Mesendoderm (in vitro differentiated cells): ENCODE measurements around the gene ISG20.
A peak's percentile ranks its signal among the peaks of the same experiment; 100 is the strongest.

Experiments used
- DNase-seq: peaks from one replicate; pipeline ENCODE4 v3.0.0; 2013
- H2AK5ac ChIP-seq: 2 replicates; pipeline ENCODE4 v1.6.1; 2013; ENCODE audit warnings: low read length, inconsistent platforms
- H2BK120ac ChIP-seq: 2 replicates; pipeline ENCODE4 v1.6.1; 2013; ENCODE audit warnings: low read depth, mild to moderate bottlenecking, low read length, moderate library complexity, mixed read lengths
- H2BK15ac ChIP-seq: replicated peaks from 2 replicates; pipeline ENCODE4 v1.6.1; 2013; ENCODE audit warnings: low read depth, mild to moderate bottlenecking, moderate library complexity
- H2BK5ac ChIP-seq: 2 replicates; pipeline ENCODE4 v1.6.1; 2013; ENCODE audit warnings: low read length, inconsistent platforms
- H3K18ac ChIP-seq: 2 replicates; pipeline ENCODE4 v1.6.1; 2013; ENCODE audit warnings: mild to moderate bottlenecking, low read length, mixed read lengths
- H3K23ac ChIP-seq: one replicate; pipeline ENCODE4 v1.6.1; 2013; ENCODE audit warnings: low read length
- H3K27ac ChIP-seq: 2 replicates; pipeline ENCODE4 v1.5.1; 2013; ENCODE audit warnings: low read depth, mild to moderate bottlenecking, inconsistent platforms, low read length, moderate library complexity
- H3K27me3 ChIP-seq: 2 replicates; pipeline ENCODE4 v1.6.1; 2013; ENCODE audit warnings: low read length, control low read depth, mild to moderate bottlenecking, inconsistent platforms; ENCODE audit not compliant: insufficient read depth, poor library complexity
- H3K36me3 ChIP-seq: 2 replicates; pipeline ENCODE4 v1.6.1; 2013; ENCODE audit warnings: low read length, inconsistent platforms; ENCODE audit not compliant: control insufficient read depth, insufficient read depth
- H3K4ac ChIP-seq: one replicate; pipeline ENCODE4 v1.6.1; 2013; ENCODE audit warnings: low read depth, mild to moderate bottlenecking, low read length, moderate library complexity
- H3K4me1 ChIP-seq: 2 replicates; pipeline ENCODE4 v1.6.1; 2013; ENCODE audit warnings: low read depth, low read length, inconsistent platforms; ENCODE audit not compliant: control insufficient read depth
- H3K4me2 ChIP-seq: 2 replicates; pipeline ENCODE4 v1.6.1; 2013; ENCODE audit warnings: low read length
- H3K4me3 ChIP-seq: 2 replicates; pipeline ENCODE4 v1.5.1; 2013; ENCODE audit warnings: mild to moderate bottlenecking, low read length
- H3K56ac ChIP-seq: one replicate; pipeline ENCODE4 v1.6.1; 2013; ENCODE audit warnings: low read length
- H3K79me1 ChIP-seq: 2 replicates; pipeline ENCODE4 v1.6.1; 2013; ENCODE audit warnings: low read length, inconsistent platforms
- H3K79me2 ChIP-seq: 2 replicates; pipeline ENCODE4 v1.6.1; 2013; ENCODE audit warnings: mild to moderate bottlenecking, low read length; ENCODE audit not compliant: control insufficient read depth, insufficient read depth
- H3K9ac ChIP-seq: 2 replicates; pipeline ENCODE4 v1.6.1; 2013; ENCODE audit warnings: low read length, inconsistent platforms
- H4K5ac ChIP-seq: one replicate; pipeline ENCODE4 v1.6.1; 2013; ENCODE audit warnings: low read length
- H4K8ac ChIP-seq: one replicate; pipeline ENCODE4 v1.6.1; 2013; ENCODE audit warnings: low read depth, mild to moderate bottlenecking, control low read depth, low read length, moderate library complexity
- WGBS: extraction: QIAGEN DNeasy Blood & Tissue Kit; methylation state at CpG from one replicate; pipeline ENCODE4 v1.1.7; 2013; ENCODE audit warnings: low lambda C conversion rate, missing lambda C conversion rate; ENCODE audit not compliant: insufficient coverage; ENCODE audit errors: extremely low coverage; 5-methylcytosine and 5-hydroxymethylcytosine counted together

Gene ISG20

DNA sequence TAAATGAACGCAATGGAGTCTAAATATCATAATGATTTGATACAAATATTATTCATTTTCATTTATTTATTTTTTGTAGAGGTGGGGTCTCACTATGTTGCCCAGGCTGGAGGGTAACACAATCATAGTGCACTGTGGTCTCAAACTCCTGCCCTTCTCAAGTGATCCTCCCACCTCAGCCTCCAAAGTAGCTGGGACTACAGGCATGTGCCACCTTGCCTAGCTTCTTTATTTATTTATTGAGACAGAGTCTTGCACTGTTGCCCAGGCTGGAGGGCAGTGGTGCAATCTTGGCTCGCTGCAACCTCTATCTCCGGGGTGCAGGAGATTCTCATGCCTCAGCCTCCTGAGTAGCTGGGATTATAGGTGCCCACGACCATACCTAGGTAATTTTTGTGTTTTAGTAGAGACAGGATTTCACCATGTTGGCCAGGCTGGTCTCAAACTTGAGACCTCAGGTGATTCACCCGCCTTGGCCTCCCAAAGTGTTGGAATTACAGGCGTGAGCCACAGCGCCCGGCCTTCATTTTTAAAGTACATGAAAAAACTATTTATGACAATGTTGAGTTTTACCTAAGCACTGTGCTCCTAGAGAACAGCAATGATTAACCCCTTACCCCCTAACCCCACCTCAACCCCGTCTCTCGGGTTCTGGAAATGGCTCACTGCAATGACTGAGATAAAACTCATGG, 21.6 kb upstream of the ISG20 start:
- no CpG with 5 or more reads among the region's 10 CpGs for WGBS
- no peak overlapping the region for H3K27ac ChIP-seq
- no peak overlapping the region for H2AK5ac ChIP-seq
- H3K4me2 ChIP-seq: no peak overlapping the region
- H3K4me1 ChIP-seq: peaks cover 15% of the 10 kb centered on the region
- no peak overlapping the region for H3K56ac ChIP-seq
- DNase-seq: no peak
- no peak overlapping the region for H3K9ac ChIP-seq
- H4K5ac ChIP-seq: no peak overlapping the region
- H2BK120ac ChIP-seq: no peak overlapping the region
- no peak overlapping the region for H2BK15ac ChIP-seq
- no peaks in the 10 kb centered on the region for H3K27me3 ChIP-seq
- H2BK5ac ChIP-seq: no peak overlapping the region
- H3K79me1 ChIP-seq: no peaks in the 10 kb centered on the region
- H4K8ac ChIP-seq: no peak overlapping the region
- no peak overlapping the region for H3K23ac ChIP-seq
- H3K4ac ChIP-seq: no peak overlapping the region
- no peaks in the 10 kb centered on the region for H3K36me3 ChIP-seq
- H3K18ac ChIP-seq: no peak overlapping the region
- H3K4me3 ChIP-seq: no peak overlapping the region
- peaks cover 10% of the 10 kb centered on the region for H3K79me2 ChIP-seq

GRCh38 chr15:88617790-88618189, 21.0 kb upstream of the ISG20 start:
- Histone ChIP-seq H3K79me1 (no peaks in the 10 kb centered on the region), H3K23ac (no peak overlapping the region), H3K4me3 (no peak overlapping the region), H3K36me3 (no peaks in the 10 kb centered on the region), H3K18ac (no peak overlapping the region), H3K79me2 (peaks cover 16% of the 10 kb centered on the region), H4K8ac (no peak overlapping the region), H3K4me2 (no peak overlapping the region), H3K9ac (no peak overlapping the region), H2AK5ac (no peak overlapping the region), H3K27ac (no peak overlapping the region), H3K4me1 (peaks cover 10% of the 10 kb centered on the region), H3K27me3 (no peaks in the 10 kb centered on the region), H2BK5ac (no peak overlapping the region), H4K5ac (no peak overlapping the region), H3K4ac (no peak overlapping the region), H2BK120ac (no peak overlapping the region), H3K56ac (peak overlapping the region; percentile 27), H2BK15ac (no peak overlapping the region)
- no CpG with 5 or more reads among the region's 1 CpG for WGBS
- no peak for DNase-seq

GRCh38 chr15:88618686-88619085, 20.1 kb upstream of the ISG20 start:
- Histone ChIP-seq H2BK120ac (no peak overlapping the region), H3K56ac (no peak overlapping the region), H3K27ac (no peak overlapping the region), H3K4me2 (no peak overlapping the region), H3K27me3 (no peaks in the 10 kb centered on the region), H3K4ac (no peak overlapping the region), H3K18ac (no peak overlapping the region), H4K5ac (no peak overlapping the region), H3K79me2 (peaks cover 25% of the 10 kb centered on the region), H2BK15ac (no peak overlapping the region), H3K36me3 (no peaks in the 10 kb centered on the region), H2BK5ac (no peak overlapping the region), H2AK5ac (no peak overlapping the region), H3K4me3 (no peak overlapping the region), H4K8ac (no peak overlapping the region), H3K4me1 (peaks cover 10% of the 10 kb centered on the region), H3K23ac (no peak overlapping the region), H3K9ac (no peak overlapping the region), H3K79me1 (peaks cover 2% of the 10 kb centered on the region)
- no peak for DNase-seq

DNA sequence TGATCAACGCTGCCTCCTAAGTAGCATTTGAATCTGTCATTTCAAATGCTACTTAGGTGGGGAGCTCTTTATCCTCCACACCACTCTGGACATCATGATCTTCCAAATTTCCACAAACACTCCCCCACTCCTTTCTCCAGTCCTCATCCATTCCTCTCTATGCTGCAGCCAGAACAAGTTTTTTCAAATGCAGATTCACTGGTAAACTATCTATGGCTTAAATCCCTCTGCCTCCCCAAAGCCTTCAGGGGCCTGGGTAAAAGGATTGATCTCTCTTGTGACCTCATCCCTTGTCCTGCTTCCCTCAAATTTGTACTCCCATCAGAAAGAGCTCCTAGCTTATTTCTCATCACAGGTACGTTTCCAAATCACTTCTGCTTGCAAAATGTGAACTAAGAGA, 19.0 kb upstream of the ISG20 start:
- H3K18ac ChIP-seq: peak overlapping the region; percentile 20
- peaks cover 10% of the 10 kb centered on the region for H3K4me1 ChIP-seq
- H3K4me3 ChIP-seq: no peak overlapping the region
- no peak overlapping the region for H4K8ac ChIP-seq
- peaks cover 36% of the 10 kb centered on the region for H3K79me2 ChIP-seq
- peak overlapping the region; percentile 1 for H3K27ac ChIP-seq
- no peak overlapping the region for H2BK5ac ChIP-seq
- no peak overlapping the region for H3K9ac ChIP-seq
- DNase-seq: no peak
- H4K5ac ChIP-seq: no peak overlapping the region
- H3K4me2 ChIP-seq: no peak overlapping the region
- no peaks in the 10 kb centered on the region for H3K27me3 ChIP-seq
- no peak overlapping the region for H3K56ac ChIP-seq
- peaks cover 5% of the 10 kb centered on the region for H3K79me1 ChIP-seq
- no CpG with 5 or more reads among the region's 2 CpGs for WGBS
- H3K36me3 ChIP-seq: peaks cover 3% of the 10 kb centered on the region
- H3K23ac ChIP-seq: no peak overlapping the region
- H3K4ac ChIP-seq: no peak overlapping the region
- no peak overlapping the region for H2BK15ac ChIP-seq
- H2AK5ac ChIP-seq: no peak overlapping the region
- no peak overlapping the region for H2BK120ac ChIP-seq

GRCh38 chr15:88620995-88621772, 17.6 kb upstream of the ISG20 start, which contains the start of gene AEN:
Gene AEN, plus strand, starts transcription at chr15:88621340. Its CDS starts 4,870 bp downstream, at chr15:88626210.
- WGBS: no CpG with 5 or more reads among the region's 71 CpGs
- H3K23ac ChIP-seq: peak within 1 kb of the TSS; percentile 92
- H3K4me1 ChIP-seq: peaks cover 10% of the 10 kb centered on the region
- peak within 1 kb of the TSS; percentile 99 for H3K56ac ChIP-seq
- peaks cover 8% of the 10 kb centered on the region for H3K79me1 ChIP-seq
- H3K79me2 ChIP-seq: peaks cover 48% of the 10 kb centered on the region
- H2BK5ac ChIP-seq: peak within 1 kb of the TSS; percentile 95
- H3K9ac ChIP-seq: peak within 1 kb of the TSS; percentile 99
- peak within 1 kb of the TSS; percentile 82 for H2AK5ac ChIP-seq
- H4K5ac ChIP-seq: no peak within 1 kb of the TSS
- peak within 1 kb of the TSS; percentile 76 for H3K27ac ChIP-seq
- H3K27me3 ChIP-seq: no peaks in the 10 kb centered on the region
- H3K4ac ChIP-seq: peak within 1 kb of the TSS; percentile 97
- H4K8ac ChIP-seq: no peak within 1 kb of the TSS
- peak within 1 kb of the TSS; percentile 46 for H3K18ac ChIP-seq
- H3K36me3 ChIP-seq: peaks cover 5% of the 10 kb centered on the region
- peak within 1 kb of the TSS; percentile 87 for H3K4me2 ChIP-seq
- peak within 1 kb of the TSS; percentile 39 for H2BK120ac ChIP-seq
- DNase-seq: peak; percentile 98
- no peak within 1 kb of the TSS for H2BK15ac ChIP-seq
- H3K4me3 ChIP-seq: peak within 1 kb of the TSS; percentile 86
